ENCODE measurements around the gene CFAP141.

The CFAP141 gene

GRCh38 chr1:154207262-154207661 lies 1.1 kb upstream of the CFAP141 start:
- DNase-seq, result no peak

DNA sequence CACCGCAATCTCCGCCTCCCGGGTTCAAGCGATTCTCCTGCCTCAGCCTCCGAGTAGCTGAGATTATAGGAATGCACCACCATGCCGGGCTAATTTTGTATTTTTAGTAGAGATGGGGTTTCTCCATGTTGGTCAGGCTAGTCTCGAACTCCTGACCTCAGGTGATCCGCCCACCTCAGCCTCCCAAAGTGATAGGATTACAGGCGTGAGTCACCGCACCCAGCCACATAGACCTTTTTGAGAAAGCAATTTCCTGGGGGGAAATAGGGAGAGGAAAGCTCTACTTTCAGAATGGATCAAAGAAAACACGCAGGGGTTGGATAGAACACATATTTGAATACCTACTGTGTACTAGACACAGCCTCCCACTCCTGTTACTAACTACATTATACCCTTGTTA lies 355 bp downstream of the CFAP141 start:
- peak; percentile 39 for DNase-seq

DNA sequence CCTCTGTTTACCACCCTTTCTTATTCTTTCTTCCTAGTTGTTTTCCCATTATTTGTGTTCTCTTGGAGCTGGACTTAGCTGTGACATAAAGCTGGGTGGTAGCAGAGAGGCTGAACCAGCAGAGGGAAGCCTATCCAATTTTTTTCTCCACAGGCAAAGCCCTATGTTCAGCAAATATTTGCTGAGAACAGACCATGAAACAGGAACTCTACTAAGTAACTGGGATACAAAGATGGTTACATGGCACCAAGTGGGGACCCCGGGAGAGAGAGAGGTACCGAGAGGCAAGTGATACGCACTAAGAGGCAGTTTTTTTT lies 6.6 kb downstream of the CFAP141 start:
- DNase-seq, result no peak

- no peak for DNase-seq
Measured at GRCh38 chr1:154198756-154199562, 7.2 kb downstream of the CFAP141 start.

DNA sequence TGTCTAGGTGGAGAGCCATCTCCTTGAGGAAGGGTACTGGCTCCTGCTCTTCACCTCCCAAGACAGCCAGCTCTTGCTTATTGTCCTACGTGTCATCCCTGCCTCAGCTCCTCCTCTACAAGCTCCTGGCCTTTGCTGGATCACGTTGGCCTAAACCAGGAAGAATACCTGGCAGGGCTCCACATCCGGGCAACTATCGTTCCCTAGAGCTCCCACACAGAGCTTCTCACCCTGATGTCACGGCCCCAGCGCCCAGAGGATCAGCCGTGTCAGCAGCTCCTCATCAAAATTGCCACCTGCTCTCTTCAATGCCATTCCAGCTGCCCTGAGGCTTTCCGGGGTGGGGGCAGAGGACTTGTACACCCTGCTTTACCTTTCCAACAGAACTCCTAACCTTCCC lies 12.3 kb downstream of the CFAP141 start:
- no peak for DNase-seq

DNA sequence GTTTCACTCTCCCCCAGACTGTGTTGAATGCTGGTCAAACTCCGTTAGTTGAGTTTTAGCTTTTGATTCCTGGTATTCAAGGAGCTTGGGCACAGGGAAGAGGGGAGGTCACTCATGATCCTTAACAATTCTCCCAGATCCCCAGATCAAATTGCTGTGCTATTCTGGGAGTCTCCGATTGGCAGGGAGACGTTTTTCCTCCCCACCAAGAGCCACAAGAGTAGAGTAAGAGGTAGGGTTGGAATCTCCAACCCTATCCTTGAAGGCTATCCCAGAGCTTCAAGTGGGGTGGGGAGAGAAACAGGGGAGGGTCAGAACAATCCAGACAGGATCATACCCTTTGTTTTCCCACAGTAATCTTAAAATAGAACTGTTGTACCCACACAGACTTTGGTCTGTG lies 13.7 kb downstream of the CFAP141 start:
- DNase-seq, result no peak

DNA sequence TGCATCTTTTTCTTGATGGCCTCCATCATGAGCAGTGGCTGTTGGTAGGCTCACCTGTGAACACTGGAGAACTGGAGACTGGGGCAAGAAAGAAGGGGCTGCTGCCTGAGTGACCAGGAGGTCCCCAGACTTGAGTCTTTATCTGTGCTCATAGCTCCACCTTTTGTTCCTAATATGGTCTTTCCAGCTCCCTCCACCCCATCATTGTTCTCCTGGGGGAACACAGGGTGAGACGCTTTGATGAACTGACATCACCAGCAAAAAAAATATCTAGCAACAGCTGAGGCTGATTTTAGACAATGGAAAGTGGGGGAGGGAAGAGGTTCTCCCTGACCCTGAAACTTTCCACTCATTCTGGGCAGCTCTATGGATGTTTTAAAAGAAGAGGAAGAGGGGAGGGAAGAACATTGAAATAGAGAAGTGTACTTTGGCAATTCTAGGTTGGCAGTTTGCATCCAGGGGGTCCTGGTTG lies 14.1 kb downstream of the CFAP141 start, which contains the start of gene TPM3:
Gene TPM3, minus strand, starts transcription at position 111 of the 472 bp plus-strand sequence. Its CDS starts 82 bp downstream, at position 29.
- no peak for DNase-seq

GRCh38 chr1:154190550-154190949 lies 15.6 kb downstream of the CFAP141 start:
- DNase-seq, result no peak

DNA sequence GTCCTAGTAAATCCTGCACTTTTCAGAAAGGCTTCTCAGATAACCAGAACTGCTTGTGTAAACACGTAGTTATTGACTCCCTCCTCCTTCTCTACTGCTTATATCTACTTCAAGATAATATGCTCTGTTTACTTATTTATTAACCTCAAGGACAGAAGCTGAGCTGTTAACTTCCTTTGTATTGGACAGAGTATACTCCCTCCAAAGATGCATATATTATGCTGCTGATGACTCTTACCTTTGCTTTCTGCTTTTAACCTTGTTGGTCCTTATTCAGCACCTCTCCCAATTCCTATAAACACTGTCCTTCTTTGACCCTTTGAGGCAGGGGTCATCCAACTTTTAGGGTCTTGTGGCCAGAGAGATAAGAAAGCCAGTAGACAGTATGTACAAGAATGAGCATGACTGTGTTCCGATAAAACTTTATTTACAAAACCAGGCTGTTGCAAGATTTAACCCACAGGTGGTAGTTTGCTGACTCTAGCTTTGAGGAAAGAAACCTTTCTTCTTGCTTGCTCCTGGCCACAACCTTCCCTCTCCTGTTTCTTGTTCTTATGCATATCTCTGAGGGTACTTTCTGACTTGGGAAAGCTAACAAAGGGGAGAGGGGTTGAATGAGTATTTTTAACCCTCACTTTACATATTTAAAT lies 19.2 kb downstream of the CFAP141 start:
- no peak for DNase-seq

DNA sequence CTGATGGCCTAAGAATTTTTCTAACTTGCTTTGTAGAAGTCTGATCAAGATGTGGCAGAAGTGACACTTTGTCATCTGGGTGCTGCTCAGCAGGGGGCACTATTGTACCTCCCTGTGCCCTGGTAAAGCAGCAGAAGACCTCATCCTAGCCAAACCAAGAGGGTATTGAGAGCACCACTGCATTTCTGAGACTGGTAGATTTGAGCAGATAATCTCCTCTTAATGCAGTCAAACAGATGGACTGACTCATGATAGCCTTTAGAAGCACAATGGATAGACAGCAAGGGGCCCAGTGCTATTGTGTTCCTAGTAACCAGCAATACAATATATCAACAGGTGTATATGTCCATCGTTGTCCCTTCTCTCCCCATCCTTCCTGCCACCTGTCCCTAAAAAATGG lies 20.0 kb downstream of the CFAP141 start:
- peak; percentile 72 for DNase-seq

DNA sequence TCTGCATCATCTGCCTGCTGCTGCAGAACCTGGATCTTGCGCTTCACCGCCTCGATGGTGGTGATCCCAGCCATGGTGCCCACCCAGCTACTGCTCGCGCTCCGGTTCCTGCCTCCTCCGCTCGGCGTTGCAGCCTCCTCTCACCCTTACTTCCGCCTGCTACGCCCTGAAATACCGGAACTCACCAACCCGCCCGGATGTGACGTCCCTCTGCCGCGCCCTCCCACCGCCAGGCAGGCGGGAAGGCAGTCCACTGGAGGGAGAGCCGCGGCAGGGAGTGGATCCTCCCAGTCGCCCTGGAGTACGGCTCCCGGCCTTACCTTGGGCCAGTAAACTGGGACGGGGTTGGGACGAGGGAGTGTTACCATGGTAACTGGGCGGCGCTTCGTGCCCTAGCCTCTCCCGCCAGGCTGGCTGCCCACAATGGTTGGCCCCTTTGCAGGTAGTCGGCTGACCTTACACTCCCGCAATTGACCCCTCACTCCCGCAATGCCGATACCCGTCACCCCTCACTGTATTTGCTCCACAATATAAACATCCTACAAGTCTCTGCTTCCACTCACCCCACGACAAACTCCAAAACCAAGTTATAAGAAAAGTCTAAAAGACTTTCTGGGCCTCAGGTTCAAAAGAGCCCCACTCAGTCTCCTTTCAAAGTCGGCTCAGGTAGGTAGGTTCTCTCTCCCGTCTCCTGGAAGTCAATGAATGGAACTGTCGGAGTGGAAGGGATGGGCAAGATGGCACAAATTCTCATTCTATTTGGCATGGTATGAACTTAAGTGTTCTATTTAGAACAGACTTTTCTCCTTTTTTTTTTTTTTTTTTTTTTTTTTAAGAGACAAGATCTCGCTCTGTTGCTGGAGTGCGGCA lies 22.9 kb downstream of the CFAP141 start:
- peak; percentile 96 for DNase-seq

GRCh38 chr1:154182344-154183045 lies 23.6 kb downstream of the CFAP141 start:
- peak; percentile 86 for DNase-seq

- DNase-seq, result no peak
Measured at GRCh38 chr1:154181944-154182343, 24.2 kb downstream of the CFAP141 start.

DNA sequence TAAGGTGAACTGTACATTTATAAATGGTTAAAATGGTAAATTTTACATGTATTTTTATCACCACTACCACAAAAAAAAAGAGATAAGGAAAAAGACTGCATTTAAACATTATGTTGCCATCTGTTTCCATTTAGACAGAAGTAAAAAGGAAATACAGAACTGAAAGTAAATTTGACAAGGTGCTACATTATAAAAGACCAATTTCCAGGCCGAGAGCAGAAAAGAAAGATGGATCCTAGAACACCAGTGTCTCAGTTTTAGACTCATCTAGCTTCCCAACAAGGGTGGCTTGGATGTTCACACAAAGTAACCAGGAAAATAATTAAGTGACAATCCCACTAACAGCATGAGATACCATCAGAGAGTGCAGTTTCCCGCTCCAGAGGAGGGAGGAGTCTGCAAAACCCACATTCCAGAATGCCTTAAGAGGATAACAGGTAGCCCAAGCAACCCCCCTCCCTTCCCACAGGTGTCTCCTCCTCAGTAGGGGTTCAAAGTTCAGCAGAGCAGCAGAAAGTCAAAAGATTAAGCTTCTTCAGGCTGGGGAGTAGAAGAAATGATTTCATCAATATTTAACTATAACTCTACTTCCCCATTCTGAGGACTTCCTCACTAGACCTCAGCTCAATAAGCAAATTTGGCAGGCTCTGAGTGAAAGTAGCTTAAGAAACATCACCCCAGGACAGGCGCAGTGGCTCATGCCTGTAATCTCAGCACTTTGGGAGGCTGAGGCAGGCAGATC lies 26.0 kb downstream of the CFAP141 start:
- DNase-seq, result no peak

- DNase-seq, result no peak
Measured at GRCh38 chr1:154178911-154179811, 27.0 kb downstream of the CFAP141 start.

DNA sequence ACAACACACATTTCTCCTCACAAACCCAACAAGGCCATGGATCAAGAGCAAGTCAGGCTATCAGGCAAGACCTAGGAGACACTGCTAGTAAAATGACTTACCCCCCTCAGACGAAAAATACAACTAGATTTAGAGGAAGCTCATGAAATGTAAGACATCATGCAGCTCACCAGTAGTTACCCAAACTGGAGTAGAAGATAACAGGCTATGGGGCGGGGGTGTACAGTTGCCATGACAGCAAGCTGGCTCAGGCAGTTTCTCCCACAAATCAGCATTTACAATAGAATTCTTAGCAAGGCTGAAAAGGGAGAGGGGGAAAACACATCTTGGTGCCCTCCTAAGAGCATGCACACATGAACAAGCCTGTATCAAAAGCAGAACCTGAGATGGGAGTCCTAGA lies 28.1 kb downstream of the CFAP141 start:
- DNase-seq, result no peak

GRCh38 chr1:154176337-154176736 lies 29.8 kb downstream of the CFAP141 start:
- DNase-seq, result no peak

GRCh38 chr1:154174654-154175053 lies 31.5 kb downstream of the CFAP141 start:
- no peak for DNase-seq

DNA sequence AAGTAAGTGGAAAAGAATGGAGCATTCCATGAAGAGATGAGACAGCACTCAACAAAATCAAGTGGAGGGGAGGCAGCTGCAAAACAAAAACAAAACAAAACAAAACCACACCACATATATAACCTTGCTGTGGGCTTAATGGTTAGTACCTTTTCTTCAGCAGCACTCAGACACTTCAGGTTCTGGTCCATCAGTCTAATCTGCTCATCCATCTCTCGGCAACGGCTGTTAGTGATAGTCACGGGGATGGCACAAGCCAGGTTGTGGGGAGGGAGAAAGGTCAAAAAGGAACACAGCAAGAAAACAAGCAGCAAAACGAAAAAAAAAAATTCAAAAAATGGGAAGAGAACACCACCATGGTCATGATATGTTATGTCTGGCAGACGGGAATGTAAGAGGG lies 34.3 kb downstream of the CFAP141 start:
- no peak for DNase-seq

DNA sequence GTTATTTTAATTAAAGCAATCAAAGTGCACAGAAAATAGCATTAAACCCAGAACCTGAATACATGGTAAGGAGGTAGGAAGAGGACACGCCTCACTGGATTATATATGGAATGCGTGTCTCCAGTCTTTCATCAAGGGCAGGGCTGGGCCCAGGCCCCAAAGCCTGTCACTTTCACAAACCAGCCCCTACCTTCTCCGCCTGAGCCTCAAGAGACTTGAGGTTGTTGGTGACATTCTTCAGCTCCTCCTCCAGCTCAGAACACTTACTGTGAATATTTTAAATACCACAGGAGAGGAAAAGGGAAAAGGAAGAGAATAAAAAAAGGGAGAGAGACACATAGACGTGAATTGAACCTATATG lies 34.9 kb downstream of the CFAP141 start:
- DNase-seq, result no peak
